Activated naive CD8-positive, alpha-beta T cell treated with anti-CD3 and anti-CD28 coated beads, Interleukin-2, amount 10 ng/mL, durations not matched to agents 7 days and 5 days (primary cell): Measurements from ENCODE around the gene ADH1C. TPM values are rescaled to one million over a fixed set of nuclear protein-coding genes. Genes with fewer than 3 reads are reported as not detected.
"Not testable (repeated sequence)": the region's sequence is repeated elsewhere in the genome, so short reads cannot be mapped to it uniquely, and the experiment has no call there.

Experiments used
- ATAC-seq: fragments of 150-1000 bp; cut with Tn5 transposase; one replicate; pipeline ENCODE4 v1.10.0; 2021; ENCODE audit warnings: low read depth, moderate library complexity
- POLR2A ChIA-PET: fragments of 350-600 bp; sonication (Branson Sonifier 250); formaldehyde crosslinking; loops from one replicate; lab custom pipeline; 2021; ENCODE audit warnings: antibody characterized with exemption; lab: Charles Lee
- DNase-seq: peaks from one replicate; pipeline ENCODE4 v3.0.0; 2021
- H3K27ac Mint-ChIP-seq: one replicate; pipeline ENCODE4 v1.8.0; 2022; ENCODE audit warnings: mild to moderate bottlenecking, mixed read lengths
- H3K27me3 Mint-ChIP-seq: one replicate; pipeline ENCODE4 v1.8.0; 2022; ENCODE audit warnings: mild to moderate bottlenecking, moderate library complexity, mixed read lengths
- H3K36me3 Mint-ChIP-seq: one replicate; pipeline ENCODE4 v1.8.0; 2021; ENCODE audit warnings: mild to moderate bottlenecking, mixed read lengths
- H3K4me1 Mint-ChIP-seq: one replicate; pipeline ENCODE4 v1.8.0; 2021; ENCODE audit warnings: mixed read lengths
- H3K4me3 Mint-ChIP-seq: one replicate; pipeline ENCODE4 v1.8.0; 2022; ENCODE audit warnings: mild to moderate bottlenecking, moderate library complexity, mixed read lengths
- H3K9me3 Mint-ChIP-seq: one replicate; pipeline ENCODE4 v1.8.0; 2021; ENCODE audit warnings: mixed read lengths
- total RNA-seq, 2 experiments: library from RNA; stranded (reverse); gene quantifications; one replicate each; pipeline ENCODE4 v1.2.3, GENCODE V29; 2021

The ADH1C gene
- total RNA-seq, 2 experiments from 2014 or later, result not detected

GRCh38 chr4:99377341-99377740 is 24.8 kb upstream of the ADH1C start:
- H3K36me3 Mint-ChIP-seq, POLR2A ChIA-PET, ATAC-seq, H3K4me3 Mint-ChIP-seq, H3K27ac Mint-ChIP-seq, H3K4me1 Mint-ChIP-seq, H3K9me3 Mint-ChIP-seq, DNase-seq: not testable (repeated sequence)
- peaks cover 14% of the 10 kb centered on the region for H3K27me3 Mint-ChIP-seq

GRCh38 chr4:99372464-99372863 is 19.9 kb upstream of the ADH1C start:
- H3K27me3 Mint-ChIP-seq, result peaks cover 11% of the 10 kb centered on the region
- not testable (repeated sequence) for H3K9me3 Mint-ChIP-seq

GRCh38 chr4:99367817-99368216 is 15.3 kb upstream of the ADH1C start:
- DNase-seq, H3K27me3 Mint-ChIP-seq, H3K9me3 Mint-ChIP-seq, H3K4me3 Mint-ChIP-seq, H3K27ac Mint-ChIP-seq, H3K4me1 Mint-ChIP-seq, POLR2A ChIA-PET, ATAC-seq, H3K36me3 Mint-ChIP-seq: not testable (repeated sequence)

More at GRCh38 chr4:99372464-99372863, 19.9 kb upstream of the ADH1C start:
- H3K4me1 Mint-ChIP-seq, DNase-seq, ATAC-seq, POLR2A ChIA-PET, H3K27ac Mint-ChIP-seq, H3K4me3 Mint-ChIP-seq, H3K36me3 Mint-ChIP-seq: not testable (repeated sequence)

GRCh38 chr4:99366491-99366890 is 13.9 kb upstream of the ADH1C start:
- ATAC-seq, result no peak
- Mint-ChIP-seq H3K27me3 (peaks cover 7% of the 10 kb centered on the region), H3K27ac (no peak overlapping the region), H3K36me3 (no peaks in the 10 kb centered on the region), H3K4me1 (no peaks in the 10 kb centered on the region), H3K9me3 (peaks cover 4% of the 10 kb centered on the region), H3K4me3 (no peak overlapping the region)
- no peak for DNase-seq
- POLR2A ChIA-PET, result no interaction called here

GRCh38 chr4:99362768-99363167 is 10.2 kb upstream of the ADH1C start:
- POLR2A ChIA-PET, result no interaction called here
- DNase-seq (no peak), ATAC-seq (no peak)
- peaks cover 4% of the 10 kb centered on the region for H3K9me3 Mint-ChIP-seq
- no peak overlapping the region for H3K27ac Mint-ChIP-seq
- H3K36me3 Mint-ChIP-seq, result no peaks in the 10 kb centered on the region
- H3K4me3 Mint-ChIP-seq, result no peak overlapping the region
- H3K27me3 Mint-ChIP-seq, result peaks cover 3% of the 10 kb centered on the region
- H3K4me1 Mint-ChIP-seq, result no peaks in the 10 kb centered on the region

GRCh38 chr4:99361899-99362275 is 9.3 kb upstream of the ADH1C start:
- ATAC-seq (no peak), DNase-seq (no peak)
- Mint-ChIP-seq H3K36me3 (no peaks in the 10 kb centered on the region), H3K9me3 (peaks cover 4% of the 10 kb centered on the region), H3K4me1 (no peaks in the 10 kb centered on the region), H3K27me3 (no peaks in the 10 kb centered on the region), H3K4me3 (no peak overlapping the region), H3K27ac (no peak overlapping the region)
- POLR2A ChIA-PET, result no interaction called here

GRCh38 chr4:99361268-99361898 is 8.8 kb upstream of the ADH1C start:
- POLR2A ChIA-PET, result no interaction called here
- Mint-ChIP-seq H3K36me3 (no peaks in the 10 kb centered on the region), H3K27me3 (no peaks in the 10 kb centered on the region), H3K27ac (no peak overlapping the region), H3K4me3 (no peak overlapping the region), H3K4me1 (no peaks in the 10 kb centered on the region), H3K9me3 (peaks cover 4% of the 10 kb centered on the region)
- ATAC-seq (no peak), DNase-seq (no peak)

GRCh38 chr4:99359480-99360204 is 7.1 kb upstream of the ADH1C start:
- H3K4me1 Mint-ChIP-seq, result peaks cover 3% of the 10 kb centered on the region
- no peak for DNase-seq
- POLR2A ChIA-PET, result no interaction called here
- H3K36me3 Mint-ChIP-seq, result no peaks in the 10 kb centered on the region
- ATAC-seq, result no peak
- H3K27ac Mint-ChIP-seq, result no peak overlapping the region
- no peaks in the 10 kb centered on the region for H3K27me3 Mint-ChIP-seq
- H3K4me3 Mint-ChIP-seq, result no peak overlapping the region
- no peaks in the 10 kb centered on the region for H3K9me3 Mint-ChIP-seq

- H3K36me3 Mint-ChIP-seq, result no peaks in the 10 kb centered on the region
- H3K4me3 Mint-ChIP-seq, result no peak overlapping the region
- DNase-seq (no peak), ATAC-seq (no peak)
- POLR2A ChIA-PET, result no interaction called here
- no peak overlapping the region for H3K27ac Mint-ChIP-seq
- no peaks in the 10 kb centered on the region for H3K27me3 Mint-ChIP-seq
- H3K4me1 Mint-ChIP-seq, result peaks cover 3% of the 10 kb centered on the region
- H3K9me3 Mint-ChIP-seq, result no peaks in the 10 kb centered on the region
These were observed 5.4 kb upstream of the ADH1C start for GRCh38 chr4:99357948-99358347.

GRCh38 chr4:99356992-99357391 is 4.4 kb upstream of the ADH1C start:
- Mint-ChIP-seq H3K9me3 (no peaks in the 10 kb centered on the region), H3K27me3 (no peaks in the 10 kb centered on the region), H3K36me3 (no peaks in the 10 kb centered on the region), H3K27ac (no peak overlapping the region), H3K4me3 (no peak overlapping the region), H3K4me1 (peaks cover 3% of the 10 kb centered on the region)
- POLR2A ChIA-PET, result no interaction called here
- DNase-seq (no peak), ATAC-seq (no peak)

GRCh38 chr4:99356149-99356548 is 3.6 kb upstream of the ADH1C start:
- H3K27ac Mint-ChIP-seq, H3K36me3 Mint-ChIP-seq, H3K4me3 Mint-ChIP-seq, H3K27me3 Mint-ChIP-seq, H3K9me3 Mint-ChIP-seq, H3K4me1 Mint-ChIP-seq, ATAC-seq, POLR2A ChIA-PET, DNase-seq: not testable (repeated sequence)

GRCh38 chr4:99351487-99351886 is 1.1 kb downstream of the ADH1C start:
- no peaks in the 10 kb centered on the region for H3K36me3 Mint-ChIP-seq
- no peaks in the 10 kb centered on the region for H3K9me3 Mint-ChIP-seq
- POLR2A ChIA-PET, result no interaction called here
- ATAC-seq (no peak), DNase-seq (no peak)
- H3K4me1 Mint-ChIP-seq, result peaks cover 3% of the 10 kb centered on the region
- H3K27ac Mint-ChIP-seq, result no peak overlapping the region
- no peak overlapping the region for H3K4me3 Mint-ChIP-seq
- H3K27me3 Mint-ChIP-seq, result peaks cover 2% of the 10 kb centered on the region

GRCh38 chr4:99349338-99349737 is 3.2 kb downstream of the ADH1C start:
- DNase-seq (no peak), ATAC-seq (no peak)
- H3K4me3 Mint-ChIP-seq, result no peak overlapping the region
- H3K9me3 Mint-ChIP-seq, result no peaks in the 10 kb centered on the region
- H3K36me3 Mint-ChIP-seq, result no peaks in the 10 kb centered on the region
- H3K27me3 Mint-ChIP-seq, result peaks cover 2% of the 10 kb centered on the region
- H3K27ac Mint-ChIP-seq, result no peak overlapping the region
- POLR2A ChIA-PET, result no interaction called here
- no peaks in the 10 kb centered on the region for H3K4me1 Mint-ChIP-seq

GRCh38 chr4:99342624-99343023 is 9.9 kb downstream of the ADH1C start:
- H3K4me1 Mint-ChIP-seq, POLR2A ChIA-PET, DNase-seq, H3K4me3 Mint-ChIP-seq, H3K27ac Mint-ChIP-seq, H3K36me3 Mint-ChIP-seq, H3K9me3 Mint-ChIP-seq, ATAC-seq, H3K27me3 Mint-ChIP-seq: not testable (repeated sequence)
